ENCODE results near the gene TXNRD1.
"Not testable (repeated sequence)": the region's sequence is repeated elsewhere in the genome, so short reads cannot be mapped to it uniquely, and the experiment has no call there.

Gene TXNRD1

GRCh38 chr12:104376650-104377513, 161.3 kb downstream of the TXNRD1 start:
- DNase-seq = peak; percentile 11

GRCh38 chr12:104377514-104377812, 161.9 kb downstream of the TXNRD1 start:
- DNase-seq = no peak

- DNase-seq = no peak
Observed at GRCh38 chr12:104378427-104378826, 162.8 kb downstream of the TXNRD1 start.

DNA sequence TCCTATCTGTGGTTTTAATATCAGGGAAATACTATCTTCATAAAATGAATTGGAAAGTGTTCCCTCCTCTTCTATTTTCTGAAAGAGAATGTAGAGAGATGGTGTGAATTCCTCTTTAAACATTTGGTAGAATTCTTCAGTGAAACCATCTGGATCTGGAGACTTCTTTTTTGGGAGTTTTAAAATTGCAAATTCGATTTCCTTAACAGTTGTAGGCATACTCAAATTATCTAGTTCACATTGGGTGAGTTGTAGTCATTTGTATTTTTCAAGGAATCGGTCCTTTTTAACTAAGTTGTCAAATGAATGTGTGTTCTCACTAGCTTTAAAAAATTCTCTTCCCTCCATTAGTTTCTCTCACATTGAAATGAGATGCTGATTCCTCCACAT, 165.8 kb downstream of the TXNRD1 start:
- DNase-seq = no peak

- peak; percentile 68 for DNase-seq
Observed at GRCh38 chr12:104381731-104382480, 166.3 kb downstream of the TXNRD1 start.

GRCh38 chr12:104384141-104384880, 168.7 kb downstream of the TXNRD1 start:
- no peak for DNase-seq

DNA sequence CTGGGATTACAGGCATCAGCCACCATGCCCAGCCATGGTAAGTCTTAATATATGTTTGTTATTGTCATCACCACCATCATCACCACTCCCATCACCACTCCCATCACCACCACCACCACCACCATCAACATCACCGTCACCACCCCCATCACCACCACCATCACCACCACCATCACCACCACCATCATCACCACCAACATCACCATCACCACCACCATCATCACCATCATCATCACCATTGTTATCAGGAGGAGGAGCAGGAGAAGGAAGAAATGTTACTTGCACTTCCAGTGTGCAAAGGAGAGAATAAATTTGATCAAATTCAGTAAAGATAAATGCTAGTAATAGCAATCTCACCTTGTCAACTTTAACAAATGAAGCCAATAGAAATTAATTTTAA, 169.9 kb downstream of the TXNRD1 start:
- DNase-seq = no peak

- no peak for DNase-seq
Observed at GRCh38 chr12:104386461-104386860, 170.9 kb downstream of the TXNRD1 start.

GRCh38 chr12:104387190-104387589, 171.6 kb downstream of the TXNRD1 start:
- no peak for DNase-seq

GRCh38 chr12:104394086-104394485, 178.5 kb downstream of the TXNRD1 start:
- not testable (repeated sequence) for DNase-seq

Data from kidney glomerular epithelial cell (primary cell).